Measurements from ENCODE around the gene BAHCC1.

Gene BAHCC1

GRCh38 chr17:81367171-81367570 lies 28.1 kb upstream of the BAHCC1 start:
- no peak overlapping the region for H3K4me3 ChIP-seq (ENCODE audit: low read depth, low read length)
- no peak overlapping the region for H3K27ac ChIP-seq
- no peaks in the 10 kb centered on the region for H3K36me3 ChIP-seq (replicated peaks)
- DNase-seq, result no peak
- H3K27me3 ChIP-seq (replicated peaks), result no peaks in the 10 kb centered on the region
- no peak for TF ChIP-seq CTCF (IDR thresholded peaks at IDR 0.05; ENCODE audit: low read depth, low read length, missing control alignments)
- in situ Hi-C loops (cut with HindIII; ENCODE audit: low pct_ligation_motif_present, low sequenced_read_pairs), result no loop called here

- DNase-seq, result no peak
- Histone ChIP-seq H3K27me3 (replicated peaks) (no peaks in the 10 kb centered on the region), H3K4me3 (ENCODE audit: low read depth, low read length) (no peak overlapping the region), H3K36me3 (replicated peaks) (no peaks in the 10 kb centered on the region), H3K27ac (no peak overlapping the region)
- in situ Hi-C loops (cut with HindIII; ENCODE audit: low pct_ligation_motif_present, low sequenced_read_pairs), result no loop called here
- TF ChIP-seq CTCF (IDR thresholded peaks at IDR 0.05; ENCODE audit: low read depth, low read length, missing control alignments), result no peak
These were observed 26.9 kb upstream of the BAHCC1 start for GRCh38 chr17:81368161-81369022.

GRCh38 chr17:81370294-81370693 lies 25.0 kb upstream of the BAHCC1 start:
- TF ChIP-seq CTCF (IDR thresholded peaks at IDR 0.05; ENCODE audit: low read depth, low read length, missing control alignments), result no peak
- DNase-seq, result no peak
- in situ Hi-C loops (cut with HindIII; ENCODE audit: low pct_ligation_motif_present, low sequenced_read_pairs), result no loop called here
- Histone ChIP-seq H3K36me3 (replicated peaks) (no peaks in the 10 kb centered on the region), H3K4me3 (ENCODE audit: low read depth, low read length) (no peak overlapping the region), H3K27ac (no peak overlapping the region), H3K27me3 (replicated peaks) (no peaks in the 10 kb centered on the region)

- TF ChIP-seq CTCF (IDR thresholded peaks at IDR 0.05; ENCODE audit: low read depth, low read length, missing control alignments), result peak; percentile 63
- Histone ChIP-seq H3K36me3 (replicated peaks) (no peaks in the 10 kb centered on the region), H3K27ac (no peak overlapping the region), H3K4me3 (ENCODE audit: low read depth, low read length) (no peak overlapping the region), H3K27me3 (replicated peaks) (no peaks in the 10 kb centered on the region)
- DNase-seq, result no peak
- in situ Hi-C loops (cut with HindIII; ENCODE audit: low pct_ligation_motif_present, low sequenced_read_pairs), result no loop called here
These were observed 23.1 kb upstream of the BAHCC1 start for GRCh38 chr17:81371910-81372760.

GRCh38 chr17:81373536-81374160 lies 21.6 kb upstream of the BAHCC1 start:
- Histone ChIP-seq H3K36me3 (replicated peaks) (no peaks in the 10 kb centered on the region), H3K27ac (no peak overlapping the region), H3K27me3 (replicated peaks) (no peaks in the 10 kb centered on the region), H3K4me3 (ENCODE audit: low read depth, low read length) (no peak overlapping the region)
- no peak for TF ChIP-seq CTCF (IDR thresholded peaks at IDR 0.05; ENCODE audit: low read depth, low read length, missing control alignments)
- no peak for DNase-seq
- in situ Hi-C loops (cut with HindIII; ENCODE audit: low pct_ligation_motif_present, low sequenced_read_pairs), result no loop called here
